Liver (tissue), 9 donors: Measurements from ENCODE around the gene GRIP1. TPM values are rescaled to one million over a fixed set of nuclear protein-coding genes. Genes with fewer than 3 reads are reported as not detected.

ENCODE experiments used
- DNase-seq: peaks from one replicate; pipeline ENCODE4 v3.0.0-alpha.2; 2017; ENCODE audit warnings: low spot score
- H3K27ac ChIP-seq, 2 donors: one replicate each; pipeline ENCODE4 v1.7.0; 2013; ENCODE audit warnings: inconsistent platforms in 2 of 2, low read length in 2 of 2, control low read depth in 1 of 2, low read depth in 1 of 2, mild to moderate bottlenecking in 1 of 2
- H3K27me3 ChIP-seq, 4 donors: one replicate each; pipeline versions ENCODE4 v1.6.1 to v1.7.0; 2013; ENCODE audit warnings: low read length in 3 of 4, inconsistent platforms in 1 of 4, mild to moderate bottlenecking in 1 of 4, moderate library complexity in 1 of 4; ENCODE audit not compliant: control insufficient read depth in 4 of 4, insufficient read depth in 4 of 4
- H3K36me3 ChIP-seq, 4 donors: one replicate each; pipeline versions ENCODE4 v1.6.1 to v1.7.0; 2013; ENCODE audit warnings: low read length in 3 of 4, mild to moderate bottlenecking in 3 of 4, low read depth in 1 of 4, moderate library complexity in 1 of 4; ENCODE audit not compliant: control insufficient read depth in 4 of 4, insufficient read depth in 3 of 4
- H3K4me1 ChIP-seq, 4 donors: one replicate each; pipeline versions ENCODE4 v1.6.1 to v1.7.0; 2013; ENCODE audit warnings: low read length in 3 of 4, mild to moderate bottlenecking in 3 of 4, moderate library complexity in 1 of 4; ENCODE audit not compliant: control insufficient read depth in 4 of 4, insufficient read depth in 4 of 4
- H3K4me3 ChIP-seq, 3 donors: one replicate each; pipeline versions ENCODE4 v1.6.1 to v1.7.0; 2013; ENCODE audit warnings: low read length in 3 of 3, control low read depth in 1 of 3, low read depth in 1 of 3, mild to moderate bottlenecking in 1 of 3
- H3K9ac ChIP-seq, 2 donors: one replicate each; pipeline ENCODE4 v1.7.0; 2013; ENCODE audit warnings: low read length in 2 of 2, mild to moderate bottlenecking in 2 of 2, moderate library complexity in 2 of 2, control low read depth in 1 of 2, low read depth in 1 of 2
- H3K9me3 ChIP-seq, 4 donors: one replicate each; pipeline versions ENCODE4 v1.6.1 to v1.7.0; 2013; ENCODE audit warnings: low read length in 3 of 4; ENCODE audit not compliant: control insufficient read depth in 4 of 4
- EGR1 ChIP-seq, 2 donors: IDR thresholded peaks; 2 replicates each; pipeline ENCODE4 v1.6.1; 2016 to 2018; ENCODE audit warnings: antibody characterized with exemption in 2 of 2, low read depth in 2 of 2
- FOXA1 ChIP-seq: IDR thresholded peaks from 2 replicates; pipeline ENCODE4 v1.6.1; 2016; ENCODE audit warnings: antibody characterized with exemption
- FOXA2 ChIP-seq: IDR thresholded peaks from 2 replicates; pipeline ENCODE4 v1.6.1; 2016; ENCODE audit warnings: antibody characterized with exemption
- GABPA ChIP-seq, 2 donors: IDR thresholded peaks in 1 of 2; conservative IDR thresholded peaks in 1 of 2; 2 replicates each; pipeline ENCODE4 v1.6.1; 2016; ENCODE audit warnings: antibody characterized with exemption in 2 of 2, mild to moderate bottlenecking in 1 of 2, moderate library complexity in 1 of 2
- HNF4A ChIP-seq, 2 donors: conservative IDR thresholded peaks; 2 replicates each; pipeline ENCODE4 v1.6.1; 2016; ENCODE audit warnings: antibody characterized with exemption in 2 of 2, mild to moderate bottlenecking in 2 of 2
- HNF4G ChIP-seq: IDR thresholded peaks from 2 replicates; pipeline ENCODE4 v1.6.1; 2016; ENCODE audit warnings: antibody characterized with exemption
- JUND ChIP-seq, 2 donors: IDR thresholded peaks; 2 replicates each; pipeline ENCODE4 v1.6.1; 2016; ENCODE audit warnings: antibody characterized with exemption in 2 of 2
- NR2F2 ChIP-seq: IDR thresholded peaks from 2 replicates; pipeline ENCODE4 v1.6.1; 2016; ENCODE audit warnings: antibody characterized with exemption
- RAD21 ChIP-seq, 2 donors: IDR thresholded peaks; 2 replicates each; pipeline ENCODE4 v1.6.1; 2016; ENCODE audit warnings: antibody characterized with exemption in 2 of 2, mild to moderate bottlenecking in 2 of 2
- SP1 ChIP-seq: IDR thresholded peaks from 2 replicates; pipeline ENCODE4 v1.6.1; 2018; ENCODE audit warnings: antibody characterized with exemption, mild to moderate bottlenecking
- YY1 ChIP-seq: IDR thresholded peaks from 2 replicates; pipeline ENCODE4 v1.6.1; 2016; ENCODE audit warnings: antibody characterized with exemption, mild to moderate bottlenecking
- WGBS: extraction: QIAGEN DNeasy Blood & Tissue Kit; methylation state at CpG from one replicate; pipeline ENCODE4 v1.1.7; 2013; 5-methylcytosine and 5-hydroxymethylcytosine counted together
- polyA plus RNA-seq, 2 donors: library from polyadenylated mRNA; stranded (reverse) in 1 of 2; unstranded in 1 of 2; fragments of 200-250 nt in 1 of 2; fragments of >200 nt in 1 of 2; fragmentation: Nextera tagmentation in 1 of 2; extraction: Ambion mirVana in 1 of 2; gene quantifications; one replicate each; pipeline versions ENCODE4 v1.2.1 to v1.2.3, GENCODE V29; 2013 to 2015
- total RNA-seq, 2 donors: library from RNA; depleted of rRNA; stranded (reverse); fragments of >200 nt; gene quantifications; one replicate each; pipeline ENCODE4 v1.2.3, GENCODE V29; 2014
- TF ChIP-seq, protein P1 (sequence below): fragments of 150-350 bp; IDR thresholded peaks from 2 replicates; pipeline ENCODE4 v1.5.1; 2017; ENCODE audit warnings: improper control_type of control experiment, low read depth, low read length; ENCODE audit not compliant: missing input control
- TF ChIP-seq, protein P2 (sequence below): IDR thresholded peaks from 2 replicates; pipeline ENCODE4 v1.6.1; 2016; ENCODE audit warnings: antibody characterized with exemption
- TF ChIP-seq, protein P3 (sequence below): IDR thresholded peaks from 2 replicates; pipeline ENCODE4 v1.6.1; 2016; ENCODE audit warnings: antibody characterized with exemption
- TF ChIP-seq, protein P4 (sequence below): IDR thresholded peaks from 2 replicates; pipeline ENCODE4 v1.6.1; 2016; ENCODE audit warnings: antibody characterized with exemption, mild to moderate bottlenecking
- TF ChIP-seq, protein P5 (sequence below): IDR thresholded peaks from 2 replicates; pipeline ENCODE4 v1.6.1; 2016; ENCODE audit warnings: antibody characterized with exemption
- donor health status: healthy.
- donor health status: healthy.
- donor health status: healthy.
- donor health status: healthy.
- donor health status: healthy.

The GRIP1 gene
- total and polyA plus RNA-seq, 4 donors: 0.05 to 1.5 (median 0.24) TPM

DNA sequence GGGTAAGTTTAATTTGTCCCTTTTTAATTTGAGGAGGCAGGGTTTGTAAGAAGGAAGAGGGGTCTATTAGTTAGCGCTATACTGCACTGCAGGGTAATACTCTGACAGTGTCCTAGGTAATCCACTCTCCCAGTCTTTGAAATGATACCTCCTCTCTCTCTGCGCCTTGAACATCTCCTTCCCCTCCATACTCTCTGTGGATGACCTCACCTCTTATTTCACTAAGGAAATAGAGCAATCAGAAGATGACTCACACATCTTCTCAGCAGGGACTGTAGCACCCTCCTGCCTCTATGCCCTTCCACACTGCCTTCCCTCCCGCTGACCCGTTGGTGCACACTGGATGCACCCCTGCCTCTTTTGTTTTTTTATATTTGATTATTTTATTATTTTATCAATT, 94.2 kb downstream of the GRIP1 start:
- Histone ChIP-seq H3K9me3 (no peaks in the 10 kb centered on the region), H3K36me3 (no peaks in the 10 kb centered on the region), H3K27ac (no peak overlapping the region), H3K4me1 (no peaks in the 10 kb centered on the region), H3K9ac (no peak overlapping the region), H3K27me3 (no peaks in the 10 kb centered on the region), H3K4me3 (no peak overlapping the region)
- no peak for DNase-seq
- WGBS: 95% methylated on average over 4 of the region's 4 CpGs
- TF ChIP-seq GABPA (IDR thresholded peaks at IDR 0.05 in 1 of 2, conservative IDR thresholded peaks at IDR 0.05 in 1 of 2) (no peak), JUND (IDR thresholded peaks at IDR 0.05) (no peak), YY1 (no peak), NR2F2 (no peak), FOXA2 (no peak), SP1 (no peak)
- TF ChIP-seq, protein P1, sequence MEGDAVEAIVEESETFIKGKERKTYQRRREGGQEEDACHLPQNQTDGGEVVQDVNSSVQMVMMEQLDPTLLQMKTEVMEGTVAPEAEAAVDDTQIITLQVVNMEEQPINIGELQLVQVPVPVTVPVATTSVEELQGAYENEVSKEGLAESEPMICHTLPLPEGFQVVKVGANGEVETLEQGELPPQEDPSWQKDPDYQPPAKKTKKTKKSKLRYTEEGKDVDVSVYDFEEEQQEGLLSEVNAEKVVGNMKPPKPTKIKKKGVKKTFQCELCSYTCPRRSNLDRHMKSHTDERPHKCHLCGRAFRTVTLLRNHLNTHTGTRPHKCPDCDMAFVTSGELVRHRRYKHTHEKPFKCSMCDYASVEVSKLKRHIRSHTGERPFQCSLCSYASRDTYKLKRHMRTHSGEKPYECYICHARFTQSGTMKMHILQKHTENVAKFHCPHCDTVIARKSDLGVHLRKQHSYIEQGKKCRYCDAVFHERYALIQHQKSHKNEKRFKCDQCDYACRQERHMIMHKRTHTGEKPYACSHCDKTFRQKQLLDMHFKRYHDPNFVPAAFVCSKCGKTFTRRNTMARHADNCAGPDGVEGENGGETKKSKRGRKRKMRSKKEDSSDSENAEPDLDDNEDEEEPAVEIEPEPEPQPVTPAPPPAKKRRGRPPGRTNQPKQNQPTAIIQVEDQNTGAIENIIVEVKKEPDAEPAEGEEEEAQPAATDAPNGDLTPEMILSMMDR: no peak

DNA sequence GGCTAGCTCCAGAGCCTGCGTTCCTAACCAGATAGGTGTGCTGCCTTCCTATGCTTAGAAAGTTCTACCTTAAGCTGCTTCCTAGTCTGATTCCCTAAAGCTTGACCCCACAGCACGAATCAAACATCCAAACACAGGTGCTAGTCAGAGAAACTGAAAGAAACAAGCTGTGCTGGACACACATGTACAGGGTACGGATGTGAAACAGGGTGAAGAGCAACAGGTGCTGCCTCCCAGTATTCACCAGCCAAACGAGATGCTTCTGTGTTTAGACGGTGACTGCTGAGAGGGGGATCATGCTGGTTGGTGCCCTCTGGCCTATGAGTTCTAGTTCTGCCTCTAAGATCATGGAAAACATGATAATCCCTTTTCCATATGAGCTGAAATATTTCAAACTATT, 105.3 kb downstream of the GRIP1 start:
- Histone ChIP-seq H3K4me3 (no peak overlapping the region), H3K27ac (no peak overlapping the region), H3K9me3 (peaks cover 0 to 2% (median 0%) of the 10 kb centered on the region in 4 donors), H3K27me3 (no peaks in the 10 kb centered on the region), H3K36me3 (peaks cover 0 to 2% (median 0%) of the 10 kb centered on the region in 4 donors), H3K9ac (no peak overlapping the region), H3K4me1 (no peaks in the 10 kb centered on the region)
- 73% methylated on average over 5 of the region's 5 CpGs for WGBS
- no peak for DNase-seq
- TF ChIP-seq, protein P2, sequence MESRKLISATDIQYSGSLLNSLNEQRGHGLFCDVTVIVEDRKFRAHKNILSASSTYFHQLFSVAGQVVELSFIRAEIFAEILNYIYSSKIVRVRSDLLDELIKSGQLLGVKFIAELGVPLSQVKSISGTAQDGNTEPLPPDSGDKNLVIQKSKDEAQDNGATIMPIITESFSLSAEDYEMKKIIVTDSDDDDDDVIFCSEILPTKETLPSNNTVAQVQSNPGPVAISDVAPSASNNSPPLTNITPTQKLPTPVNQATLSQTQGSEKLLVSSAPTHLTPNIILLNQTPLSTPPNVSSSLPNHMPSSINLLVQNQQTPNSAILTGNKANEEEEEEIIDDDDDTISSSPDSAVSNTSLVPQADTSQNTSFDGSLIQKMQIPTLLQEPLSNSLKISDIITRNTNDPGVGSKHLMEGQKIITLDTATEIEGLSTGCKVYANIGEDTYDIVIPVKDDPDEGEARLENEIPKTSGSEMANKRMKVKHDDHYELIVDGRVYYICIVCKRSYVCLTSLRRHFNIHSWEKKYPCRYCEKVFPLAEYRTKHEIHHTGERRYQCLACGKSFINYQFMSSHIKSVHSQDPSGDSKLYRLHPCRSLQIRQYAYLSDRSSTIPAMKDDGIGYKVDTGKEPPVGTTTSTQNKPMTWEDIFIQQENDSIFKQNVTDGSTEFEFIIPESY: no peak
- TF ChIP-seq, protein P3, sequence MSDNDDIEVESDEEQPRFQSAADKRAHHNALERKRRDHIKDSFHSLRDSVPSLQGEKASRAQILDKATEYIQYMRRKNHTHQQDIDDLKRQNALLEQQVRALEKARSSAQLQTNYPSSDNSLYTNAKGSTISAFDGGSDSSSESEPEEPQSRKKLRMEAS: no peak
- TF ChIP-seq EGR1 (IDR thresholded peaks at IDR 0.05; ENCODE audit: low read depth in 2 of 2) (no peak), HNF4G (no peak), FOXA2 (no peak), RAD21 (IDR thresholded peaks at IDR 0.05) (no peak), HNF4A (conservative IDR thresholded peaks at IDR 0.05) (no peak), FOXA1 (no peak), SP1 (no peak)
- TF ChIP-seq, protein P4, sequence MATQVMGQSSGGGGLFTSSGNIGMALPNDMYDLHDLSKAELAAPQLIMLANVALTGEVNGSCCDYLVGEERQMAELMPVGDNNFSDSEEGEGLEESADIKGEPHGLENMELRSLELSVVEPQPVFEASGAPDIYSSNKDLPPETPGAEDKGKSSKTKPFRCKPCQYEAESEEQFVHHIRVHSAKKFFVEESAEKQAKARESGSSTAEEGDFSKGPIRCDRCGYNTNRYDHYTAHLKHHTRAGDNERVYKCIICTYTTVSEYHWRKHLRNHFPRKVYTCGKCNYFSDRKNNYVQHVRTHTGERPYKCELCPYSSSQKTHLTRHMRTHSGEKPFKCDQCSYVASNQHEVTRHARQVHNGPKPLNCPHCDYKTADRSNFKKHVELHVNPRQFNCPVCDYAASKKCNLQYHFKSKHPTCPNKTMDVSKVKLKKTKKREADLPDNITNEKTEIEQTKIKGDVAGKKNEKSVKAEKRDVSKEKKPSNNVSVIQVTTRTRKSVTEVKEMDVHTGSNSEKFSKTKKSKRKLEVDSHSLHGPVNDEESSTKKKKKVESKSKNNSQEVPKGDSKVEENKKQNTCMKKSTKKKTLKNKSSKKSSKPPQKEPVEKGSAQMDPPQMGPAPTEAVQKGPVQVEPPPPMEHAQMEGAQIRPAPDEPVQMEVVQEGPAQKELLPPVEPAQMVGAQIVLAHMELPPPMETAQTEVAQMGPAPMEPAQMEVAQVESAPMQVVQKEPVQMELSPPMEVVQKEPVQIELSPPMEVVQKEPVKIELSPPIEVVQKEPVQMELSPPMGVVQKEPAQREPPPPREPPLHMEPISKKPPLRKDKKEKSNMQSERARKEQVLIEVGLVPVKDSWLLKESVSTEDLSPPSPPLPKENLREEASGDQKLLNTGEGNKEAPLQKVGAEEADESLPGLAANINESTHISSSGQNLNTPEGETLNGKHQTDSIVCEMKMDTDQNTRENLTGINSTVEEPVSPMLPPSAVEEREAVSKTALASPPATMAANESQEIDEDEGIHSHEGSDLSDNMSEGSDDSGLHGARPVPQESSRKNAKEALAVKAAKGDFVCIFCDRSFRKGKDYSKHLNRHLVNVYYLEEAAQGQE: no peak
- TF ChIP-seq, protein P5, sequence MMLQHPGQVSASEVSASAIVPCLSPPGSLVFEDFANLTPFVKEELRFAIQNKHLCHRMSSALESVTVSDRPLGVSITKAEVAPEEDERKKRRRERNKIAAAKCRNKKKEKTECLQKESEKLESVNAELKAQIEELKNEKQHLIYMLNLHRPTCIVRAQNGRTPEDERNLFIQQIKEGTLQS: no peak
